H1 (cell line): Measurements from ENCODE around the gene PDK4. TPM values are rescaled to one million over a fixed set of nuclear protein-coding genes. Genes with fewer than 3 reads are reported as not detected.

ENCODE experiments used
- CTCF ChIA-PET: fragments of 300-600 bp; sonication (Branson Sonifier 250); formaldehyde crosslinking; loops from one replicate; lab custom pipeline; 2021; ENCODE audit not compliant: partially characterized antibody; lab: Charles Lee
- POLR2A ChIA-PET: fragments of 300-600 bp; sonication (Branson Sonifier 250); formaldehyde crosslinking; loops from one replicate; lab custom pipeline; 2021; ENCODE audit warnings: inconsistent platforms; ENCODE audit not compliant: partially characterized antibody; lab: Charles Lee
- DNase-seq, 2 experiments: peaks; one replicate each; pipeline versions ENCODE4 v3.0.0 to v3.0.0-alpha.2; 2010 to 2022; ENCODE audit warnings: low spot score in 2 of 2, low read depth in 1 of 2, mixed read lengths in 1 of 2
- FAIRE-seq: peaks from 2 replicates; lab custom pipeline; 2011; peaks lifted over from hg19 to GRCh38; lab: Jason Lieb, UNC
- H2AFZ ChIP-seq: 2 replicates; pipeline ENCODE4 v1.8.1; 2012; ENCODE audit warnings: low read length, inconsistent platforms
- H2AK5ac ChIP-seq: 2 replicates; pipeline ENCODE4 v1.6.1; 2013; ENCODE audit warnings: low read depth, low read length
- H2BK120ac ChIP-seq: replicated peaks from 2 replicates; pipeline ENCODE3; 2013; ENCODE audit warnings: low read depth, low read length, inconsistent platforms
- H2BK12ac ChIP-seq: 2 replicates; pipeline ENCODE4 v1.6.1; 2013; ENCODE audit warnings: low read depth, low read length
- H2BK15ac ChIP-seq: 2 replicates; pipeline ENCODE4 v1.6.1; 2013; ENCODE audit warnings: low read length
- H2BK20ac ChIP-seq: 2 replicates; pipeline ENCODE4 v1.6.1; 2013; ENCODE audit warnings: low read length
- H2BK5ac ChIP-seq: 2 replicates; pipeline ENCODE4 v1.6.1; 2013; ENCODE audit warnings: low read depth, low read length
- H3K14ac ChIP-seq: 2 replicates; pipeline ENCODE4 v1.6.1; 2013; ENCODE audit warnings: inconsistent platforms; ENCODE audit not compliant: insufficient read length
- H3K18ac ChIP-seq: 2 replicates; pipeline ENCODE4 v1.6.1; 2013; ENCODE audit warnings: low read length; ENCODE audit errors: extremely low read depth
- H3K23ac ChIP-seq: 2 replicates; pipeline ENCODE4 v1.6.1; 2013; ENCODE audit warnings: inconsistent platforms; ENCODE audit not compliant: insufficient read length
- H3K23me2 ChIP-seq: 2 replicates; pipeline ENCODE4 v1.6.1; 2013; ENCODE audit warnings: low read depth, low read length
- H3K27ac ChIP-seq: 2 replicates; pipeline ENCODE4 v1.6.1; 2011; ENCODE audit warnings: low read depth, low read length, inconsistent platforms
- H3K27me3 ChIP-seq, 4 experiments: replicated peaks in 1 of 4; 1 replicate in 1 of 4; 2 replicates in 3 of 4; pipeline versions ENCODE4 v1.6.1 to v1.8.1; 2011 to 2013; ENCODE audit warnings: low read length in 3 of 4, mild to moderate bottlenecking in 3 of 4, inconsistent platforms in 2 of 4, mixed read lengths in 2 of 4, moderate library complexity in 1 of 4; ENCODE audit not compliant: control insufficient read depth in 3 of 4, insufficient read depth in 3 of 4; ENCODE audit errors: extremely low read depth in 1 of 4
- H3K36me3 ChIP-seq, 4 experiments: 2 replicates each; pipeline versions ENCODE4 v1.6.1 to v1.8.1; 2011 to 2013; ENCODE audit warnings: mild to moderate bottlenecking in 4 of 4, low read length in 3 of 4, moderate library complexity in 2 of 4, control low read depth in 1 of 4, inconsistent platforms in 1 of 4; ENCODE audit not compliant: insufficient read depth in 4 of 4, control insufficient read depth in 2 of 4
- H3K4ac ChIP-seq: replicated peaks from 2 replicates; pipeline ENCODE3; 2013; ENCODE audit warnings: low read length, low read depth, mixed read lengths, inconsistent platforms; ENCODE audit not compliant: insufficient read length
- H3K4me1 ChIP-seq, 4 experiments: replicated peaks in 1 of 4; 1 replicate in 1 of 4; 2 replicates in 3 of 4; pipeline versions ENCODE4 v1.6.1 to v1.8.1; 2011 to 2013; ENCODE audit warnings: low read length in 3 of 4, inconsistent platforms in 2 of 4, mixed read lengths in 1 of 4; ENCODE audit not compliant: insufficient read depth in 4 of 4, control insufficient read depth in 3 of 4
- H3K4me2 ChIP-seq, 2 experiments: 2 replicates each; pipeline versions ENCODE4 v1.6.1 to v1.8.1; 2011 to 2013; ENCODE audit warnings: low read depth in 2 of 2, low read length in 2 of 2, control low read depth in 1 of 2, inconsistent platforms in 1 of 2, mild to moderate bottlenecking in 1 of 2; ENCODE audit not compliant: insufficient read depth in 1 of 2
- H3K4me3 ChIP-seq, 4 experiments: fragments of 200-600, 300-600 bp in 1 of 4; sonication (generic), shearing (Covaris generic), sonication (Bioruptor Twin) in 1 of 4; 2 replicates each; pipeline versions ENCODE4 v1.5.1 to v1.8.1; 2011 to 2016; ENCODE audit warnings: low read length in 4 of 4, low read depth in 3 of 4, control low read depth in 2 of 4, inconsistent platforms in 2 of 4, mild to moderate bottlenecking in 2 of 4, mixed read lengths in 1 of 4, moderate library complexity in 1 of 4; ENCODE audit not compliant: insufficient read depth in 2 of 4; ENCODE audit errors: extremely low read depth in 1 of 4
- H3K56ac ChIP-seq: replicated peaks from 2 replicates; pipeline ENCODE3; 2013; ENCODE audit warnings: low read depth, mild to moderate bottlenecking, mixed read lengths, low read length, inconsistent platforms; ENCODE audit not compliant: insufficient read length
- H3K79me1 ChIP-seq: 2 replicates; pipeline ENCODE4 v1.6.1; 2013; ENCODE audit warnings: low read depth, low read length, control low read depth
- H3K79me2 ChIP-seq, 2 experiments: 2 replicates each; pipeline versions ENCODE4 v1.6.1 to v1.8.1; 2012 to 2013; ENCODE audit warnings: low read length in 2 of 2, mild to moderate bottlenecking in 2 of 2, inconsistent platforms in 1 of 2; ENCODE audit not compliant: insufficient read depth in 2 of 2, control insufficient read depth in 1 of 2
- H3K9ac ChIP-seq, 4 experiments: replicated peaks in 1 of 4; 1 replicate in 1 of 4; 2 replicates in 3 of 4; pipeline versions ENCODE4 v1.6.1 to v1.8.1; 2011 to 2013; ENCODE audit warnings: low read depth in 3 of 4, low read length in 3 of 4, control low read depth in 2 of 4, mild to moderate bottlenecking in 2 of 4, moderate library complexity in 2 of 4, inconsistent platforms in 1 of 4; ENCODE audit errors: extremely low read depth in 1 of 4
- H3K9me3 ChIP-seq, 2 experiments: 2 replicates each; pipeline versions ENCODE4 v1.6.1 to v1.8.1; 2012 to 2013; ENCODE audit warnings: mild to moderate bottlenecking in 2 of 2, moderate library complexity in 2 of 2, control low read depth in 1 of 2, inconsistent platforms in 1 of 2, low read depth in 1 of 2, low read length in 1 of 2, mixed read lengths in 1 of 2; ENCODE audit not compliant: insufficient read depth in 2 of 2
- H4K20me1 ChIP-seq, 2 experiments: replicated peaks in 1 of 2; 2 replicates each; pipeline versions ENCODE3 to v1.8.1; 2011 to 2013; ENCODE audit warnings: inconsistent platforms in 2 of 2, low read length in 2 of 2, mild to moderate bottlenecking in 1 of 2; ENCODE audit not compliant: insufficient read depth in 2 of 2, control insufficient read depth in 1 of 2
- H4K5ac ChIP-seq: 2 replicates; pipeline ENCODE4 v1.6.1; 2013; ENCODE audit warnings: low read length, low read depth, mixed read lengths, inconsistent platforms; ENCODE audit not compliant: insufficient read length
- H4K8ac ChIP-seq: 2 replicates; pipeline ENCODE4 v1.8.0; 2013; ENCODE audit warnings: mild to moderate bottlenecking, moderate library complexity, low read length, inconsistent platforms; ENCODE audit not compliant: insufficient read depth; ENCODE audit errors: extremely low read depth
- H4K91ac ChIP-seq: replicated peaks from 2 replicates; pipeline ENCODE3; 2013; ENCODE audit warnings: low read length, mixed read lengths, inconsistent platforms; ENCODE audit not compliant: insufficient read length
- ASH2L ChIP-seq: fragments of 200-600, 300-600 bp; sonication (generic); IDR thresholded peaks from one replicate; pipeline ENCODE4 v1.7.1; 2017; ENCODE audit warnings: low read length
- HDAC6 ChIP-seq: IDR thresholded peaks from one replicate; pipeline ENCODE4 v1.7.1; 2012; ENCODE audit warnings: low read depth, mild to moderate bottlenecking, inconsistent platforms, low read length, moderate library complexity
- KDM1A ChIP-seq: fragments of 200-600, 300-600 bp; sonication (generic); IDR thresholded peaks from 2 replicates; pipeline ENCODE4 v1.7.1; 2016; ENCODE audit warnings: mild to moderate bottlenecking, low read length, borderline replicate concordance
- KDM4A ChIP-seq: IDR thresholded peaks from one replicate; pipeline ENCODE4 v1.7.1; 2012; ENCODE audit warnings: low read depth, mild to moderate bottlenecking, moderate library complexity, low read length, inconsistent platforms; ENCODE audit not compliant: severe bottlenecking
- MAFK ChIP-seq: IDR thresholded peaks from 2 replicates; pipeline ENCODE4 v1.6.1; 2012; ENCODE audit warnings: low read depth, mild to moderate bottlenecking, improper control_type of control experiment, low read length
- NANOG ChIP-seq: IDR thresholded peaks from 2 replicates; pipeline ENCODE4 v1.6.1; 2011; ENCODE audit warnings: low read length, low read depth, mild to moderate bottlenecking, inconsistent platforms; ENCODE audit not compliant: insufficient read depth, poor library complexity, severe bottlenecking
- POLR2AphosphoS5 ChIP-seq: IDR thresholded peaks from 2 replicates; pipeline ENCODE4 v1.6.1; 2011; ENCODE audit warnings: low read depth, low read length
- TAF1 ChIP-seq: IDR thresholded peaks from 2 replicates; pipeline ENCODE4 v1.6.1; 2011; ENCODE audit warnings: mild to moderate bottlenecking, low read depth, low read length
- TEAD4 ChIP-seq: IDR thresholded peaks from 2 replicates; pipeline ENCODE4 v1.6.1; 2012; ENCODE audit warnings: low read depth, low read length, inconsistent platforms, mixed read lengths
- polyA plus RNA-seq, 7 experiments: library from polyadenylated mRNA; depleted of rRNA in 3 of 7; stranded (reverse) in 5 of 7; unstranded in 2 of 7; fragments of >200 nt in 5 of 7; fragments of 200-250 nt in 2 of 7; gene quantifications; 1 replicate in 5 of 7; 2 replicates in 1 of 7; 4 replicates in 1 of 7; pipeline versions ENCODE4 v1.2.1 to v1.2.3, GENCODE V29; 2011 to 2013; ENCODE audit warnings: missing spikeins in 2 of 7, mixed read lengths in 2 of 7
- total RNA-seq: library from RNA; stranded (reverse); fragmentation: NEBNext Ultra II Directional; extraction: Animal tissue kit (Norgen Biotek cat#: 25700); gene quantifications from 2 replicates; pipeline ENCODE4 v1.2.1, GENCODE V29; 2021

PDK4 gene
- total and polyA plus RNA-seq, 2 of the 8 experiments (the other 6 are each of a cell fraction or from before 2014, with no cell fraction given): 0.26 TPM; not detected in 1

DNA sequence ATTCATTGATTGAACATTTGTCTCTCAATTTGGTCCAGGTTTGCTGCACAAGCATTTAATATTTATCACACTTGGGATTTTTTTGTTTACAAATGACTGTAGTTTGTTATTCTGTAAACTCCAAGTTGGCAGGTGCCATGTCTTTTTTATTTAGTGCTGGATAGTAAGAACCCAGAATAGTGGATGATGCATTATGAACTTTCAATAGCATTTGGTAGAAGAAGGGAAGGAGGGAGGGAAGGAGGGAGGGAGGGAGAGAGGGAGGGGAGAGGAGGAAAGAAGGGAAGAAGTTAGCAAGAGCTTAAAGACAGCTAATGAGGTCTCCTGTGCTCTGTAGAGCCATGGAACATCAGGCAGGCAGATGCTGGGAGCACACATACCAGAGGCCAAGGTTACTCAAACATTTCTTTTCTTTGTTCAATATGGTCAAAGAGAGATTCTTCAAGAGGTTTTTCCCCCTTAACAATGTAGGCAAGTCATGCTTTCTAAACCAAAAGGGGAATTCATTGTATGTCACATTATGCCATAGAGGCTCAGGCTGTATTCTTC is 25.8 kb upstream of the PDK4 start:
- no peak overlapping the region for H3K4me3 ChIP-seq
- no peak overlapping the region for H3K4me2 ChIP-seq
- H3K9me3 ChIP-seq: no peaks in the 10 kb centered on the region
- no peak overlapping the region for H2BK20ac ChIP-seq
- H2AK5ac ChIP-seq: no peak overlapping the region
- H3K23me2 ChIP-seq: no peaks in the 10 kb centered on the region
- no peak overlapping the region for H3K18ac ChIP-seq
- H3K23ac ChIP-seq: no peak overlapping the region
- no peak overlapping the region for H3K14ac ChIP-seq
- no peaks in the 10 kb centered on the region for H3K79me2 ChIP-seq
- no peak for DNase-seq
- no peak for FAIRE-seq
- H3K27me3 ChIP-seq: no peaks in the 10 kb centered on the region
- H4K91ac ChIP-seq: no peak overlapping the region
- ChIA-PET CTCF (interaction anchor here (0.7 to 1.7 kb wide), 2 partner anchors 66 to 68 kb away, joined by 4 to 5 read pairs; no protein-coding TSS in a partner anchor), POLR2A (no interaction called here)
- H3K4me1 ChIP-seq: no peaks in the 10 kb centered on the region
- H4K8ac ChIP-seq: no peak overlapping the region
- no peak overlapping the region for H3K27ac ChIP-seq
- no peak overlapping the region for H2BK120ac ChIP-seq
- H3K36me3 ChIP-seq: no peaks in the 10 kb centered on the region
- no peak overlapping the region for H3K4ac ChIP-seq
- H2AFZ ChIP-seq: no peak overlapping the region
- H3K9ac ChIP-seq: no peak overlapping the region
- H2BK5ac ChIP-seq: no peak overlapping the region
- no peak overlapping the region for H3K56ac ChIP-seq
- H4K20me1 ChIP-seq: no peaks in the 10 kb centered on the region
- H4K5ac ChIP-seq: no peak overlapping the region
- TF ChIP-seq KDM1A (no peak), TEAD4 (no peak), MAFK (no peak), NANOG (no peak), ASH2L (no peak), HDAC6 (no peak), POLR2AphosphoS5 (no peak), TAF1 (no peak), KDM4A (no peak)
- H2BK12ac ChIP-seq: no peak overlapping the region
- H2BK15ac ChIP-seq: no peak overlapping the region
- no peaks in the 10 kb centered on the region for H3K79me1 ChIP-seq
